Inflammatory macrophage treated with lipopolysaccharide for 4 hours (primary cell): Measurements from ENCODE around the gene TDP2.
"Not testable (repeated sequence)": the region's sequence is repeated elsewhere in the genome, so short reads cannot be mapped to it uniquely, and the experiment has no call there.

Experiments used
- DNase-seq: peaks from one replicate; pipeline ENCODE4 v3.0.0-alpha.2; 2020

Gene TDP2

GRCh38 chr6:24678792-24679352 is 12.2 kb upstream of the TDP2 start:
- DNase-seq = not testable (repeated sequence)

- DNase-seq = no peak
These were observed 6.9 kb upstream of the TDP2 start for GRCh38 chr6:24673625-24674024.

- no peak for DNase-seq
These were observed 6.0 kb upstream of the TDP2 start for GRCh38 chr6:24672620-24673182.

- DNase-seq = not testable (repeated sequence)
These were observed 4.4 kb upstream of the TDP2 start for GRCh38 chr6:24671077-24671476.

GRCh38 chr6:24670492-24670891 is 3.8 kb upstream of the TDP2 start:
- not testable (repeated sequence) for DNase-seq

GRCh38 chr6:24668997-24669361 is 2.3 kb upstream of the TDP2 start:
- DNase-seq = no peak

- peak; percentile 87 for DNase-seq
These were observed 1.6 kb upstream of the TDP2 start for GRCh38 chr6:24668066-24668996.

GRCh38 chr6:24667378-24667803 is 692 bp upstream of the TDP2 start:
- peak; percentile 29 for DNase-seq

- peak; percentile 10 for DNase-seq
These were observed 530 bp downstream of the TDP2 start for GRCh38 chr6:24666097-24666640.

GRCh38 chr6:24664046-24664987 is 2.4 kb downstream of the TDP2 start:
- no peak for DNase-seq

GRCh38 chr6:24663189-24663588 is 3.5 kb downstream of the TDP2 start:
- no peak for DNase-seq

- DNase-seq = no peak
These were observed 4.5 kb downstream of the TDP2 start for GRCh38 chr6:24662236-24662635.

- DNase-seq = not testable (repeated sequence)
These were observed 4.9 kb downstream of the TDP2 start for GRCh38 chr6:24661759-24662158.

- peak; percentile 79 for DNase-seq
These were observed 6.6 kb downstream of the TDP2 start for GRCh38 chr6:24660105-24660504.

- DNase-seq = peak; percentile 64
These were observed 7.1 kb downstream of the TDP2 start for GRCh38 chr6:24659561-24659960.

GRCh38 chr6:24658573-24659560 is 7.8 kb downstream of the TDP2 start:
- peak; percentile 98 for DNase-seq

- no peak for DNase-seq
These were observed 11.5 kb downstream of the TDP2 start for GRCh38 chr6:24655215-24655614.

- no peak for DNase-seq
These were observed 16.3 kb downstream of the TDP2 start for GRCh38 chr6:24650365-24650764.

GRCh38 chr6:24649691-24650090 is 17.0 kb downstream of the TDP2 start:
- DNase-seq = no peak

- no peak for DNase-seq
These were observed 18.4 kb downstream of the TDP2 start for GRCh38 chr6:24648276-24648675.

- DNase-seq = no peak
These were observed 19.9 kb downstream of the TDP2 start for GRCh38 chr6:24646771-24647170.
